Osteocyte (in vitro differentiated cells): ENCODE results near the gene ASTN1. TPM values are rescaled to one million over a fixed set of nuclear protein-coding genes. Genes with fewer than 3 reads are reported as not detected.

ENCODE experiments used
- DNase-seq: peaks from one replicate; pipeline ENCODE4 v3.0.0; 2021; ENCODE audit warnings: mixed read lengths; ENCODE audit not compliant: unreplicated experiment; ENCODE audit errors: extremely low spot score
- H3K27ac Mint-ChIP-seq: one replicate; pipeline ENCODE4 v1.8.0; 2021; ENCODE audit warnings: mild to moderate bottlenecking, mixed read lengths; ENCODE audit not compliant: unreplicated experiment
- H3K27me3 Mint-ChIP-seq: one replicate; pipeline ENCODE4 v1.8.0; 2021; ENCODE audit warnings: mixed read lengths; ENCODE audit not compliant: unreplicated experiment
- H3K36me3 Mint-ChIP-seq: one replicate; pipeline ENCODE4 v1.8.0; 2021; ENCODE audit warnings: mixed read lengths; ENCODE audit not compliant: unreplicated experiment
- H3K4me1 Mint-ChIP-seq: one replicate; pipeline ENCODE4 v1.8.0; 2021; ENCODE audit warnings: mixed read lengths; ENCODE audit not compliant: unreplicated experiment
- H3K4me3 Mint-ChIP-seq: one replicate; pipeline ENCODE4 v1.8.0; 2021; ENCODE audit warnings: mild to moderate bottlenecking, moderate library complexity, mixed read lengths; ENCODE audit not compliant: unreplicated experiment
- H3K9me3 Mint-ChIP-seq: one replicate; pipeline ENCODE4 v1.8.0; 2021; ENCODE audit warnings: mixed read lengths; ENCODE audit not compliant: unreplicated experiment
- CTCF ChIP-seq: fragments of 200-600 bp; sonication (generic); IDR thresholded peaks from 2 replicates; pipeline ENCODE4 v1.5.0; 2021; ENCODE audit warnings: antibody characterized with exemption, mild to moderate bottlenecking, moderate library complexity
- total RNA-seq: library from RNA; stranded (reverse); gene quantifications from 2 replicates; pipeline ENCODE4 v1.2.1, GENCODE V29; 2021

Gene ASTN1
- total RNA-seq, 1 donor from 2014 or later = not detected

GRCh38 chr1:177133977-177134538 is 30.5 kb downstream of the ASTN1 start:
- Mint-ChIP-seq H3K27ac (no peak overlapping the region), H3K9me3 (no peaks in the 10 kb centered on the region), H3K27me3 (no peaks in the 10 kb centered on the region), H3K36me3 (no peaks in the 10 kb centered on the region), H3K4me1 (no peaks in the 10 kb centered on the region), H3K4me3 (no peak overlapping the region)
- DNase-seq = no peak
- no peak for TF ChIP-seq CTCF

- Mint-ChIP-seq H3K27me3 (no peaks in the 10 kb centered on the region), H3K36me3 (no peaks in the 10 kb centered on the region)
- no peak for DNase-seq
Measured at GRCh38 chr1:177132141-177132540, 32.4 kb downstream of the ASTN1 start.

GRCh38 chr1:177131723-177132122 is 32.8 kb downstream of the ASTN1 start:
- DNase-seq = no peak
- H3K9me3 Mint-ChIP-seq = no peaks in the 10 kb centered on the region

More at GRCh38 chr1:177132141-177132540, 32.4 kb downstream of the ASTN1 start:
- no peaks in the 10 kb centered on the region for H3K4me1 Mint-ChIP-seq
- no peak for TF ChIP-seq CTCF
- no peaks in the 10 kb centered on the region for H3K9me3 Mint-ChIP-seq
- no peak overlapping the region for H3K4me3 Mint-ChIP-seq
- H3K27ac Mint-ChIP-seq = no peak overlapping the region

GRCh38 chr1:177130451-177130945 is 34.0 kb downstream of the ASTN1 start:
- Mint-ChIP-seq H3K36me3 (no peaks in the 10 kb centered on the region), H3K4me1 (no peaks in the 10 kb centered on the region), H3K9me3 (no peaks in the 10 kb centered on the region), H3K27ac (no peak overlapping the region), H3K27me3 (no peaks in the 10 kb centered on the region), H3K4me3 (no peak overlapping the region)
- no peak for DNase-seq
- TF ChIP-seq CTCF = no peak

More at GRCh38 chr1:177131723-177132122, 32.8 kb downstream of the ASTN1 start:
- no peak for TF ChIP-seq CTCF
- no peak overlapping the region for H3K4me3 Mint-ChIP-seq
- H3K27me3 Mint-ChIP-seq = no peaks in the 10 kb centered on the region
- no peaks in the 10 kb centered on the region for H3K4me1 Mint-ChIP-seq
- no peak overlapping the region for H3K27ac Mint-ChIP-seq
- no peaks in the 10 kb centered on the region for H3K36me3 Mint-ChIP-seq

- Mint-ChIP-seq H3K27ac (no peak overlapping the region), H3K4me3 (no peak overlapping the region), H3K27me3 (no peaks in the 10 kb centered on the region), H3K9me3 (no peaks in the 10 kb centered on the region), H3K4me1 (no peaks in the 10 kb centered on the region), H3K36me3 (no peaks in the 10 kb centered on the region)
- no peak for DNase-seq
- no peak for TF ChIP-seq CTCF
Measured at GRCh38 chr1:177128665-177129281, 35.7 kb downstream of the ASTN1 start.
